HFF-Myc (cell line): ENCODE measurements around the gene MBOAT2.

ENCODE experiments used
- DNase-seq: peaks from one replicate; pipeline ENCODE4 v3.0.0-alpha.2; 2011; ENCODE audit warnings: low read depth; ENCODE audit errors: extremely low read depth
- H3K4me3 ChIP-seq: replicated peaks from 2 replicates; pipeline ENCODE4 v1.5.1; 2011; ENCODE audit warnings: low read depth, mild to moderate bottlenecking, control low read depth, low read length
- CTCF ChIP-seq: IDR thresholded peaks from 2 replicates; pipeline ENCODE4 v1.5.1; 2012; ENCODE audit warnings: mild to moderate bottlenecking, low read depth, low read length, control low read depth; ENCODE audit errors: missing control alignments

The MBOAT2 gene

GRCh38 chr2:8803658-8804379 is 199.7 kb downstream of the MBOAT2 start:
- peak; percentile 72 for DNase-seq
- no peak for TF ChIP-seq CTCF
- no peak overlapping the region for H3K4me3 ChIP-seq

GRCh38 chr2:8802741-8803140 is 200.7 kb downstream of the MBOAT2 start:
- DNase-seq = no peak

More at GRCh38 chr2:8802741-8803140, 200.7 kb downstream of the MBOAT2 start:
- TF ChIP-seq CTCF = no peak
- H3K4me3 ChIP-seq = no peak overlapping the region
